Left lung (tissue), 10 donors: ENCODE measurements around the gene UBE2O. TPM values are rescaled to one million over a fixed set of nuclear protein-coding genes. Genes with fewer than 3 reads are reported as not detected.
"Not testable (repeated sequence)": the region's sequence is repeated elsewhere in the genome, so short reads cannot be mapped to it uniquely, and the experiment has no call there.

Experiments
- ATAC-seq: fragments of 200-7000 bp; cut with Tn5 transposase; one replicate; pipeline ENCODE4 v1.9.1; 2020; ENCODE audit warnings: moderate library complexity
- DNase-seq, 4 donors: peaks; one replicate each; pipeline ENCODE4 v3.0.0-alpha.2; 2013 to 2020
- H3K27ac ChIP-seq, 2 donors: fragments of 200-600 bp; sonication (generic) in 1 of 2; one replicate each; pipeline versions ENCODE4 v1.5.0 to v1.8.0; 2020 to 2021
- H3K27me3 ChIP-seq, 2 donors: fragments of 200-600 bp; sonication (generic) in 1 of 2; one replicate each; pipeline versions ENCODE4 v1.5.0 to v1.8.0; 2020 to 2021
- H3K36me3 ChIP-seq, 2 donors: fragments of 200-600 bp; sonication (generic) in 1 of 2; one replicate each; pipeline versions ENCODE4 v1.5.0 to v1.8.0; 2020 to 2021
- H3K4me1 ChIP-seq, 2 donors: fragments of 200-600 bp; one replicate each; pipeline ENCODE4 v1.8.0; 2021
- H3K4me3 ChIP-seq, 2 donors: fragments of 200-600 bp; sonication (generic) in 1 of 2; one replicate each; pipeline versions ENCODE4 v1.5.0 to v1.8.0; 2020 to 2021; ENCODE audit warnings: mild to moderate bottlenecking in 1 of 2
- H3K9me3 ChIP-seq, 2 donors: fragments of 200-600 bp; sonication (generic) in 1 of 2; one replicate each; pipeline versions ENCODE4 v1.5.0 to v1.8.0; 2020 to 2021
- CTCF ChIP-seq, 2 donors: fragments of 200-600 bp; sonication (generic) in 1 of 2; IDR thresholded peaks; one replicate each; pipeline versions ENCODE4 v1.5.0 to v1.8.0; 2021; ENCODE audit warnings: antibody characterized with exemption in 2 of 2
- intact Hi-C, 2 donors: fragments of 100-400 bp; cut with DNase I; formaldehyde crosslinking; loops; one replicate each; pipeline versions ENCODE4 v1.11.2 to v1.14.2; 2022
- polyA plus RNA-seq, 6 donors: library from polyadenylated mRNA; unstranded; fragments of 120-200 nt; gene quantifications; one replicate each; pipeline ENCODE4 v1.2.1, GENCODE V29; 2013; ENCODE audit not compliant: insufficient read length in 6 of 6
- total RNA-seq, 2 donors: library from RNA; stranded (reverse); fragmentation: NEBNext Ultra II Directional; extraction: Animal tissue kit (Norgen Biotek cat#: 25700); gene quantifications; one replicate each; pipeline ENCODE4 v1.2.1, GENCODE V29; 2021
- donor health status: DM: no; HTN: yes; CAD: no.
- donor health status: DM: no; HTN: no; CAD: no.

The UBE2O gene
- total and polyA plus RNA-seq, 8 donors: 20.1 to 34.8 (median 27.1) TPM

DNA sequence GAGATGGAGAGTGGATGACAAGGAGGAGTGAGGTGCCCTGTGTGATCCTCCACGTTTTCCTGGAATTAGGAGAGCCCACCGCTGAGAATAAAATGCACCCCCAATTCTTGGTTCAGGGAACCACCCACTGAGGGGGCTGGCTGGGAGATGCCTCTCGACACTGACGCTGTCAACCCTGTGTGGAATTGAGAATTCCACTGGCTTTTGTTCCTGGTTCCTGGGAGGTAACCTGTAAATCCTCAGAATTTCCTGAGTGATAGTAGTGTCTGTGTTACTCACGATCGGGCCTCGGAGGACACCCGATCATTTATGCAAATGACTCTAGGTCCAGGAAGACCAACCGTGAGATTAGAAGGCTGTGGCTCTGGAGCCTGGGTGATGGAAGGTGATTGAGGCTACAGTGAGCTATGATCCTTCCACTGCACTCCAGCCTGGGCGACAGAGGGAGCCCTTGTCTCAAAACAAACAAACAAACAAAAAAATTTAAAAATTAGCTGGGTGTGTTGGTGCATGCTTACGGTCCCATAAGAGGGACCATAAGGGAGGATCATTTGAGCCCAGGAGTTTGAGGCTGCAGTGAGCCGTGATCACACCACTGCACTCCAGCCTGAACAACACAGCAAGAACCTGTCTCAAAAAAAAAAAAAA, 87.6 kb downstream of the UBE2O start:
- no peak for TF ChIP-seq CTCF (IDR thresholded peaks at IDR 0.05)
- no peaks in the 10 kb centered on the region for H3K9me3 ChIP-seq
- H3K4me1 ChIP-seq: peaks cover 0 to 4% of the 10 kb centered on the region in 2 donors
- intact Hi-C loops: no loop called here
- H3K27ac ChIP-seq: no peak overlapping the region
- DNase-seq (peak in 1 of 4 donors; percentile 2), ATAC-seq (no peak)
- no peaks in the 10 kb centered on the region for H3K27me3 ChIP-seq
- H3K4me3 ChIP-seq: no peak overlapping the region
- no peaks in the 10 kb centered on the region for H3K36me3 ChIP-seq

- Histone ChIP-seq H3K4me3 (no peak overlapping the region), H3K9me3 (no peaks in the 10 kb centered on the region), H3K27ac (peak overlapping the region in 1 of 2 donors; percentile 0), H3K4me1 (no peaks in the 10 kb centered on the region), H3K36me3 (no peaks in the 10 kb centered on the region), H3K27me3 (no peaks in the 10 kb centered on the region)
- intact Hi-C loops: no loop called here
- DNase-seq: peak in 1 of 4 donors; percentile 4
- no peak for TF ChIP-seq CTCF (IDR thresholded peaks at IDR 0.05)
- no peak for ATAC-seq
Observed at GRCh38 chr17:76363107-76363842, 89.7 kb downstream of the UBE2O start.

- DNase-seq (no peak), ATAC-seq (no peak)
- Histone ChIP-seq H3K27ac (no peak overlapping the region), H3K4me3 (no peak overlapping the region), H3K27me3 (no peaks in the 10 kb centered on the region), H3K9me3 (no peaks in the 10 kb centered on the region), H3K4me1 (no peaks in the 10 kb centered on the region), H3K36me3 (no peaks in the 10 kb centered on the region)
- intact Hi-C loops: no loop called here
- no peak for TF ChIP-seq CTCF (IDR thresholded peaks at IDR 0.05)
Observed at GRCh38 chr17:76360461-76360860, 92.5 kb downstream of the UBE2O start.

DNA sequence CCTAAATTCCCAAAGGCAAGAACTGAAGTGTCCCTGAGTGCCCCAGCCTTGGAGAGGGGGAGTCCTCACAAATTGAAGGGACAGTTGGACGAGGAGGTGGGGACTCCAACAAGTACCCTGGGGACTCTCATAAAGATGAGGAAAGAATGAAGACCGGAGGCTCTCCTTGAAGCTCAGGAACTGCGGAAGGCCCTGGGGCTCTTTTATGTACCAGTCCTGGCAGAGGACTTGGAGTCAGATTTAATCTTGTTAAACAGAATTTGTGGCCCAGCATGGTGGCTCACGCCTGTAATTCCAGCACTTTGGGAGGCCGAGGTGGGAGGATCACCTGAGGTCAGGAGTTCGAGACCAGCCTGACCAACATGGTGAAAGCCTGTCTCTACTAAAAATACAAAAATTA, 93.2 kb downstream of the UBE2O start:
- ATAC-seq, H3K27ac ChIP-seq, H3K27me3 ChIP-seq, intact Hi-C loops, H3K4me1 ChIP-seq, H3K36me3 ChIP-seq, H3K4me3 ChIP-seq, H3K9me3 ChIP-seq: not testable (repeated sequence)
- DNase-seq: peak in 1 of 4 donors; percentile 2

DNA sequence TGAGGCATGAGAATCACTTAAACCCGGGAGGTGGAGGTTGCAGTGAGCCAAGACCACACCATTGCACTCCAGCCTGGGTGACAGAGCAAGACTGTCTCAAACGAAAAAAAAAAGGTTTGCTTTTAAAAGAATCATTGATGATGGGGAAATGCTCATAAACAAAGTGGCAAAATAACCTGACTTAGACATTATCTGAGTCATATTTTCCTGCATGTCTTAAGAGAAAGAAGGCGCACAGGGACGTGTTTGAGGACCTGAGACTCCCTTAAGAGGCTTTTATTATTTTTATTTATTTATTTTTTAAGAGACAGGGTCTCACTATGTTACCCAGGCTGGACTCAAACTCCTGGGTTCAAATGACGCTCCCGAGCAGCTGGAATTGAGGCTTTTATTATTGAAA, 93.6 kb downstream of the UBE2O start:
- Histone ChIP-seq H3K4me3 (no peak overlapping the region), H3K4me1 (peaks cover 3 to 5% of the 10 kb centered on the region in 2 donors), H3K9me3 (no peaks in the 10 kb centered on the region), H3K27ac (no peak overlapping the region), H3K27me3 (no peaks in the 10 kb centered on the region), H3K36me3 (no peaks in the 10 kb centered on the region)
- no peak for TF ChIP-seq CTCF (IDR thresholded peaks at IDR 0.05)
- intact Hi-C loops: no loop called here
- no peak for ATAC-seq
- DNase-seq: no peak
